Measurements from ENCODE around the gene KRTAP10-11.

KRTAP10-11 gene

DNA sequence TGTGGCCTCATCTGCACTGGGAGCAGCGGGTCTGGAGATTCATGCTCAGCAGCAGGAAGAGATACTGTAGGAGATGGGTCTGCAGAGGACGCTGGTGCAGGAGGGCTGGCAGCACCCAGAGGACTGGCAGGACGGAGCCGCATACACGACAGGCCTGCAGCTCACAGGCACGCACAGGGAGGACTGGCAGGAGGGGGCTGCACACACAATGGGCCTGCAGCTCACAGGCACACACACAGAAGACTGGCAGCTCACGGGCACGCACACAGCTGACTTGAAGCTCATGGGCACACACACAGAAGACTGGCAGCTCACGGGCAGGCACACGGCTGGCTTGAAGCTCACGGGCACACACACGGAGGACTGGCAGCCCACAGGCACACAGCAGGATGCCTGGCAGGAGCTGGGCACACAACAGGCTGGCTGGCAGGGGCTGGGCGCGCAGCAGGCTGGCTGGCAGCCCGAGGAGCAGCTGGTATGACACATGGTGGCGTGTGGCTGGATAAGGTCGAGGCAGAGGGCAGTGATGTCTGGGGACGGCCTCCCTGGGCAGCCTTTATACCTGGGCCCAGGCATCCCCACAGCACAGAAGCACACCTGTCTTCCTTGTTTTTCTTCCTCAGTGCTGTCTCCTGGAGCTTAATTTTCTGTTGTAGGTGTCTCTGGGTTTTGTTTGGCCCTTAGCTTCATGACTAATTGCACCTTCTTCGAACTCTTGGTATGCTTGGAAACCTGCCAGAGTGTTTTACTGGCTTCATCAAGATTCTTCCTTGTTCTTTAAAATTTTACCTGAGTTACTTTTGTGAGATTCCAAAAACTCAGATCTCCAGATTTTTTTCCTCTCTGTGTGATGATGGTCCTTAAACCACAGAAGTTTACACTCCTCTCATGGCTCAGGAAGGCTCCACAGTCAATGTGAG lies 20.4 kb downstream of the KRTAP10-11 start, which contains the start of gene KRTAP12-2:
KRTAP12-2 (minus strand) TSS at position 527 of the 920 bp plus-strand sequence; CDS start at position 486, 41 bp downstream.
- DNase-seq: no peak
- TF ChIP-seq, protein P1, sequence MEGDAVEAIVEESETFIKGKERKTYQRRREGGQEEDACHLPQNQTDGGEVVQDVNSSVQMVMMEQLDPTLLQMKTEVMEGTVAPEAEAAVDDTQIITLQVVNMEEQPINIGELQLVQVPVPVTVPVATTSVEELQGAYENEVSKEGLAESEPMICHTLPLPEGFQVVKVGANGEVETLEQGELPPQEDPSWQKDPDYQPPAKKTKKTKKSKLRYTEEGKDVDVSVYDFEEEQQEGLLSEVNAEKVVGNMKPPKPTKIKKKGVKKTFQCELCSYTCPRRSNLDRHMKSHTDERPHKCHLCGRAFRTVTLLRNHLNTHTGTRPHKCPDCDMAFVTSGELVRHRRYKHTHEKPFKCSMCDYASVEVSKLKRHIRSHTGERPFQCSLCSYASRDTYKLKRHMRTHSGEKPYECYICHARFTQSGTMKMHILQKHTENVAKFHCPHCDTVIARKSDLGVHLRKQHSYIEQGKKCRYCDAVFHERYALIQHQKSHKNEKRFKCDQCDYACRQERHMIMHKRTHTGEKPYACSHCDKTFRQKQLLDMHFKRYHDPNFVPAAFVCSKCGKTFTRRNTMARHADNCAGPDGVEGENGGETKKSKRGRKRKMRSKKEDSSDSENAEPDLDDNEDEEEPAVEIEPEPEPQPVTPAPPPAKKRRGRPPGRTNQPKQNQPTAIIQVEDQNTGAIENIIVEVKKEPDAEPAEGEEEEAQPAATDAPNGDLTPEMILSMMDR (IDR thresholded peaks at IDR 0.05; ENCODE audit: borderline replicate concordance, extremely low read depth, low read length, poor library complexity, severe bottlenecking): no peak
- TF ChIP-seq EZH2 (IDR thresholded peaks at IDR 0.05; ENCODE audit: borderline replicate concordance, low read depth, low read length, severe bottlenecking): no peak
- Histone ChIP-seq H2AFZ (ENCODE audit: low read depth, low read length) (no peak within 1 kb of the TSS), H3K4me1 (ENCODE audit: insufficient read depth, low read length) (no peaks in the 10 kb centered on the region), H4K20me1 (ENCODE audit: insufficient read depth, low read length) (no peaks in the 10 kb centered on the region), H3K9me3 (ENCODE audit: insufficient read depth, low read length, severe bottlenecking) (peaks cover 10% of the 10 kb centered on the region), H3K27ac (ENCODE audit: low read length) (no peak within 1 kb of the TSS), H3K36me3 (ENCODE audit: insufficient read depth, low read length) (no peaks in the 10 kb centered on the region), H3K9ac (ENCODE audit: low read depth, low read length) (no peak within 1 kb of the TSS), H3K4me3 (ENCODE audit: low read depth in 1 of 2, low read length in 2 of 2) (no peak within 1 kb of the TSS), H3K4me2 (ENCODE audit: insufficient read depth, low read length) (no peak within 1 kb of the TSS), H3K79me2 (ENCODE audit: insufficient read depth, low read length) (no peaks in the 10 kb centered on the region), H3K27me3 (ENCODE audit: insufficient read depth, low read length, poor library complexity) (no peaks in the 10 kb centered on the region)
- no peak for ATAC-seq (ENCODE audit: insufficient read depth, low read depth)

DNA sequence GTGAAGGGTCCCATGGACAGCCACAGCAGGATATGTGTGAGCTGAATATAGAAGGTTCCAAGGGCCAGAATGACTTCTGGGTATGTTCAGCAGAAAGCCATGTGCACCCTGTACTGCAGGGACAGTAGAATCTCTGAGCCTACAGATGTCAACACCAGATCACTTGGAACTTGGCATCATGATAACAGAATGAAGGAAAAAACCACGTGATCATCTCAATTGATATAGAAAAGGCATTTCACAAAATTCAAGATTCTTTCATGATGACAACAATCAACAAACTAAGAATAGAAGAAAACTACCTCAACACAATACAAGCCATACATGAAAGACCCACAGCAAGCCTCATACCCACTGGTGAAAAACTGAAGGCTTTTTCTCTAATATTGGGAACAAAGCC lies 21.4 kb downstream of the KRTAP10-11 start:
- H3K79me2 ChIP-seq (ENCODE audit: insufficient read depth, low read length): no peaks in the 10 kb centered on the region
- H3K9me3 ChIP-seq (ENCODE audit: insufficient read depth, low read length, severe bottlenecking): peaks cover 10% of the 10 kb centered on the region
- no peak for DNase-seq
- H3K4me1 ChIP-seq (ENCODE audit: insufficient read depth, low read length): no peaks in the 10 kb centered on the region
- TF ChIP-seq EZH2 (IDR thresholded peaks at IDR 0.05; ENCODE audit: borderline replicate concordance, low read depth, low read length, severe bottlenecking): no peak
- no peaks in the 10 kb centered on the region for H3K36me3 ChIP-seq (ENCODE audit: insufficient read depth, low read length)
- H3K27me3 ChIP-seq (ENCODE audit: insufficient read depth, low read length, poor library complexity): no peaks in the 10 kb centered on the region
- H2AFZ ChIP-seq (ENCODE audit: low read depth, low read length): no peak overlapping the region
- H4K20me1 ChIP-seq (ENCODE audit: insufficient read depth, low read length): no peaks in the 10 kb centered on the region
- no peak overlapping the region for H3K9ac ChIP-seq (ENCODE audit: low read depth, low read length)
- H3K27ac ChIP-seq (ENCODE audit: low read length): no peak overlapping the region
- H3K4me3 ChIP-seq (ENCODE audit: low read depth in 1 of 2, low read length in 2 of 2): no peak overlapping the region
- ATAC-seq (ENCODE audit: insufficient read depth, low read depth): no peak
- H3K4me2 ChIP-seq (ENCODE audit: insufficient read depth, low read length): no peak overlapping the region

DNA sequence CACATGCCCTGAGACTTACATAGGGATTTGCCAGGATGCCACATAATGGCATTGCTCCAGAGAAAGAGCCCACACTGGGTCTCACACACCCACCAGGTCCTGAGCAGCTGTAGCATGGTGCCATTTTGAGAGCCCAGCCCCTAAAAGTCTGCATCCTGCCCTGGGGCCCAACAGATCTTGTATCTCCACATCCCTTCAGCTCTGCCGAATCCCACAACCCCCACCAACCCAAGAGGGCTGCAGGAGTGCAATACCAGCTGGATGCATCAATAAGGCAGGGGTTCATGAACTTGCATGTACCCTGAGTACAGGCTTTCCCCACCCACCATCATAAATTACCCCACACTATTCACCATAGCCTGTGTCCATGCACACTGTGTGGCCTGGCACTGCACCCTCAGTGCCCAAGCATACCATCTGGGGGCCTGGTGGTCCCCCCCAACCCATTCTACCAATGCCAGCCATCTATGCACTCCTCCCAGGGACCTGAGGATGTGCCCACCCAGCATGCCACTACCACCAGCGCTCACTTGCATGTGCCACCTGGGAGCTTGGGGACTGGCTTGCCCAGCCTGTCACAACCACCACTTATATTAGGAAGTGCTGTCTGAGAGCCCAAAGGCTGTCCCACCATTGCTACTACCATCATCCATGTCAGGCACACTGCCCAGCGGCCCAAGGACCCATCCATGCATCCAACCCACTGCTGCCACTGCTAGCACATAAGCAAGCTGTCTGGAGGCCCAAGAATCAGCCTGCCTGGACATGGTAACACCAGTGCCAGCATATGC lies 24.6 kb downstream of the KRTAP10-11 start:
- H3K4me1 ChIP-seq (ENCODE audit: insufficient read depth, low read length): no peaks in the 10 kb centered on the region
- H4K20me1 ChIP-seq (ENCODE audit: insufficient read depth, low read length): no peaks in the 10 kb centered on the region
- no peak for DNase-seq
- peaks cover 10% of the 10 kb centered on the region for H3K9me3 ChIP-seq (ENCODE audit: insufficient read depth, low read length, severe bottlenecking)
- H3K27ac ChIP-seq (ENCODE audit: low read length): no peak overlapping the region
- TF ChIP-seq, protein P1 (IDR thresholded peaks at IDR 0.05; ENCODE audit: borderline replicate concordance, extremely low read depth, low read length, poor library complexity, severe bottlenecking): no peak
- no peak for TF ChIP-seq EZH2 (IDR thresholded peaks at IDR 0.05; ENCODE audit: borderline replicate concordance, low read depth, low read length, severe bottlenecking)
- no peaks in the 10 kb centered on the region for H3K36me3 ChIP-seq (ENCODE audit: insufficient read depth, low read length)
- no peak overlapping the region for H2AFZ ChIP-seq (ENCODE audit: low read depth, low read length)
- no peak overlapping the region for H3K4me2 ChIP-seq (ENCODE audit: insufficient read depth, low read length)
- no peak overlapping the region for H3K4me3 ChIP-seq (ENCODE audit: low read depth in 1 of 2, low read length in 2 of 2)
- H3K27me3 ChIP-seq (ENCODE audit: insufficient read depth, low read length, poor library complexity): no peaks in the 10 kb centered on the region
- H3K79me2 ChIP-seq (ENCODE audit: insufficient read depth, low read length): no peaks in the 10 kb centered on the region
- no peak overlapping the region for H3K9ac ChIP-seq (ENCODE audit: low read depth, low read length)
- no peak for ATAC-seq (ENCODE audit: insufficient read depth, low read depth)

DNA sequence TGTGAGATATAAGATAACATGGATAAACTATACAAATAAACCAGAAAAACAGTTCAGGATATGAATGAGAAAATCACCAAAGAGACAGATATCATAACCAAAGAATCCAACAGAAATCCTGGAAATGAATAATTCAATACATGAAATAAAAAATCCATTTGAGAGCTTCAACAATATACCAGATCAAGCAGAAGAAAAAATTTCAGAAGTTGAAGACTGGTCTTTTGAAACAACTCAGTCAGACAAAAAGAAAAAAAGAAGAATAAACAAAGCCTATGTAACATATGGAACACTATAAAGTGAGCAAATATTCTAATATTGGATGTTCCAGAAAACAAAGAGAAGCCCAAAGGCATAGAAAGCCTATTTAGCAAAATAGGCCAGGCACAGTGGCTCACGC lies 25.7 kb downstream of the KRTAP10-11 start:
- no peaks in the 10 kb centered on the region for H4K20me1 ChIP-seq (ENCODE audit: insufficient read depth, low read length)
- H3K4me3 ChIP-seq (ENCODE audit: low read depth in 1 of 2, low read length in 2 of 2): no peak overlapping the region
- H2AFZ ChIP-seq (ENCODE audit: low read depth, low read length): no peak overlapping the region
- H3K27ac ChIP-seq (ENCODE audit: low read length): no peak overlapping the region
- no peaks in the 10 kb centered on the region for H3K27me3 ChIP-seq (ENCODE audit: insufficient read depth, low read length, poor library complexity)
- no peaks in the 10 kb centered on the region for H3K4me1 ChIP-seq (ENCODE audit: insufficient read depth, low read length)
- H3K79me2 ChIP-seq (ENCODE audit: insufficient read depth, low read length): no peaks in the 10 kb centered on the region
- ATAC-seq (ENCODE audit: insufficient read depth, low read depth) (no peak), DNase-seq (no peak)
- no peak overlapping the region for H3K4me2 ChIP-seq (ENCODE audit: insufficient read depth, low read length)
- peaks cover 10% of the 10 kb centered on the region for H3K9me3 ChIP-seq (ENCODE audit: insufficient read depth, low read length, severe bottlenecking)
- TF ChIP-seq, protein P1 (IDR thresholded peaks at IDR 0.05; ENCODE audit: borderline replicate concordance, extremely low read depth, low read length, poor library complexity, severe bottlenecking): no peak
- no peaks in the 10 kb centered on the region for H3K36me3 ChIP-seq (ENCODE audit: insufficient read depth, low read length)
- no peak overlapping the region for H3K9ac ChIP-seq (ENCODE audit: low read depth, low read length)

Measured in DND-41 (cell line).